Measurements from ENCODE around the gene HM13. TPM values are rescaled to one million over a fixed set of nuclear protein-coding genes. Genes with fewer than 3 reads are reported as not detected.
"Not testable (repeated sequence)": the region's sequence is repeated elsewhere in the genome, so short reads cannot be mapped to it uniquely, and the experiment has no call there.

Gene HM13
- polyA plus RNA-seq, 4 donors = 136 to 161 (median 136) TPM

- DNase-seq (ENCODE audit: low read depth in 4 of 4, low spot score in 2 of 4) = no peak
These were observed 52.0 kb downstream of the HM13 start for GRCh38 chr20:31566319-31566657.

GRCh38 chr20:31566658-31567379, 52.6 kb downstream of the HM13 start:
- DNase-seq (ENCODE audit: low read depth in 4 of 4, low spot score in 2 of 4) = no peak

GRCh38 chr20:31567380-31567720, 53.1 kb downstream of the HM13 start:
- no peak for DNase-seq (ENCODE audit: low read depth in 4 of 4, low spot score in 2 of 4)

- DNase-seq (ENCODE audit: low read depth in 4 of 4, low spot score in 2 of 4) = no peak
These were observed 53.9 kb downstream of the HM13 start for GRCh38 chr20:31568041-31568731.

GRCh38 chr20:31568773-31569162, 54.5 kb downstream of the HM13 start:
- DNase-seq (ENCODE audit: low read depth in 4 of 4, low spot score in 2 of 4) = no peak

- DNase-seq (ENCODE audit: low read depth in 4 of 4, low spot score in 2 of 4) = no peak
These were observed 55.1 kb downstream of the HM13 start for GRCh38 chr20:31569163-31570020.

GRCh38 chr20:31570021-31570463, 55.8 kb downstream of the HM13 start:
- no peak for DNase-seq (ENCODE audit: low read depth in 4 of 4, low spot score in 2 of 4)

GRCh38 chr20:31570735-31571617, 56.7 kb downstream of the HM13 start:
- no peak for DNase-seq (ENCODE audit: low read depth in 4 of 4, low spot score in 2 of 4)

- no peak for DNase-seq (ENCODE audit: low read depth in 4 of 4, low spot score in 2 of 4)
These were observed 57.9 kb downstream of the HM13 start for GRCh38 chr20:31572042-31572700.

- peak; percentile 72 to 92 (median 90) for DNase-seq (ENCODE audit: low read depth in 4 of 4, low spot score in 2 of 4)
These were observed 58.7 kb downstream of the HM13 start for GRCh38 chr20:31572701-31573554.

GRCh38 chr20:31573555-31574321, 59.5 kb downstream of the HM13 start:
- DNase-seq (ENCODE audit: low read depth in 4 of 4, low spot score in 2 of 4) = no peak

- DNase-seq (ENCODE audit: low read depth in 4 of 4, low spot score in 2 of 4) = not testable (repeated sequence)
These were observed 60.7 kb downstream of the HM13 start for GRCh38 chr20:31574986-31575385.

GRCh38 chr20:31576751-31577150, 62.5 kb downstream of the HM13 start:
- no peak for DNase-seq (ENCODE audit: low read depth in 4 of 4, low spot score in 2 of 4)

GRCh38 chr20:31577194-31577593, 63.0 kb downstream of the HM13 start:
- DNase-seq (ENCODE audit: low read depth in 4 of 4, low spot score in 2 of 4) = no peak

GRCh38 chr20:31578448-31579138, 64.4 kb downstream of the HM13 start:
- DNase-seq (ENCODE audit: low read depth in 4 of 4, low spot score in 2 of 4) = no peak

GRCh38 chr20:31579245-31579644, 65.0 kb downstream of the HM13 start:
- DNase-seq (ENCODE audit: low read depth in 4 of 4, low spot score in 2 of 4) = no peak

- not testable (repeated sequence) for DNase-seq (ENCODE audit: low read depth in 4 of 4, low spot score in 2 of 4)
These were observed 65.9 kb downstream of the HM13 start for GRCh38 chr20:31579941-31580651.

Data from left renal cortex interstitium (tissue), 4 donors.